GM18909 (cell line): ENCODE data around the gene NUDT2.

ENCODE experiments used
- ATAC-seq: cut with Tn5 transposase; IDR thresholded peaks from one replicate; pipeline ENCODE4 v1.9.1; 2021; ENCODE audit warnings: mild to moderate bottlenecking; ENCODE audit not compliant: unreplicated experiment, poor library complexity

Gene NUDT2

DNA sequence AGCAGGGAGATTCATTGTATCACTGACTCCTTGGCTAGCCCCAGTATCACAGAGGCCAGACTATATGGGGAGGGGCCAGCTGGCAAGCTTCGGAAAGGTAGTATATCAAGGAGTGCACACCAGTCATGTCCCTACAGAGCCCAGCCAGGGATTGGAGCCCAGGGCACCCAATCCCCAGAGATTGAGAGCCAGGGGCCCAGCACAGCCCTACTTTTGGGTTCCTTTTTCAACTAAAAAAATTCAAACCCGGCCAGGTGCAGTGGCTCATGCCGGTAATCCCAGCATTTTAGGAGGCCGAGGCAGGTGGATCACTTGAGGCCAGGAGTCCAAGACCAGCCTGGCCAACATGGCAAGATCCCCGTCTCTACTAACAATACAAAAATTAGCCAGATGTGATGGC, 52.7 kb downstream of the NUDT2 start:
- no peak for ATAC-seq

DNA sequence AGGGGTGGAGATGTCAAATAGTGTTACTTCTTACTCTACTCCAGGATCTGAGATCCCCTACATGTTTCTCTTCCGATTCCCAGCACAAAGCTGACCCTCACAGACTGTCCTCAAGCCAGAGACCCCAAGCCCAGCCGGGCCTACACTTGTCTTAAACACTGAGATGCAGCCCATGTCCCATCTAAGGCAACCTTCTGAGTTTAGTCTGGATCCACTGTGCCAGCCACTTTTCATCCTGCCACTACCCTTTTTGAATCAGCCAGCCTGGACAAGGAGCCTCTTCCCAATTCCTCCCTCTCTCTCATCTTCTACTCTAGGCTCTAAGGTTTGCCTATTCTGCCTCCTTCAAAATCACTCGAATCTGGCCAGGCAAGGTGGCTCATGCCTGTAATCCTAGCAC, 53.5 kb downstream of the NUDT2 start:
- ATAC-seq, result no peak

DNA sequence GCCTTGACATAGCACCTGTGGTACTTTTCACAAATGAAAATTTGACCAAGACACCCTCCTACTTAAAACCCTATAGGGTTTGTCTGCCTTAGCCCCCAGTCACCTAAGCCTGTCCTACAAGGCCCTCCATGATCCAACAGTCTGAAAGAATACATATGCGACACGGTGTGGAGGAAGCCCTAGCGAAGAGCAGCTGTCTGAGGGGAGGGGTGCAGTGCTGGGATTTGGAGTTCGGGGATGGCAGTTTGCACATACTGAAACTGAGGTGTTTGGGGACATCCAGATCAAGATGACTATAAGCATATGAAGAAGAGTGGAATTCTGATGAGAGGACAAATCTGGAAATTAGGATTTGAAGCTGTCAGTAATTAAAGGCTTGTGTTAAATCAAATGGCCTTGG, 54.5 kb downstream of the NUDT2 start:
- no peak for ATAC-seq

DNA sequence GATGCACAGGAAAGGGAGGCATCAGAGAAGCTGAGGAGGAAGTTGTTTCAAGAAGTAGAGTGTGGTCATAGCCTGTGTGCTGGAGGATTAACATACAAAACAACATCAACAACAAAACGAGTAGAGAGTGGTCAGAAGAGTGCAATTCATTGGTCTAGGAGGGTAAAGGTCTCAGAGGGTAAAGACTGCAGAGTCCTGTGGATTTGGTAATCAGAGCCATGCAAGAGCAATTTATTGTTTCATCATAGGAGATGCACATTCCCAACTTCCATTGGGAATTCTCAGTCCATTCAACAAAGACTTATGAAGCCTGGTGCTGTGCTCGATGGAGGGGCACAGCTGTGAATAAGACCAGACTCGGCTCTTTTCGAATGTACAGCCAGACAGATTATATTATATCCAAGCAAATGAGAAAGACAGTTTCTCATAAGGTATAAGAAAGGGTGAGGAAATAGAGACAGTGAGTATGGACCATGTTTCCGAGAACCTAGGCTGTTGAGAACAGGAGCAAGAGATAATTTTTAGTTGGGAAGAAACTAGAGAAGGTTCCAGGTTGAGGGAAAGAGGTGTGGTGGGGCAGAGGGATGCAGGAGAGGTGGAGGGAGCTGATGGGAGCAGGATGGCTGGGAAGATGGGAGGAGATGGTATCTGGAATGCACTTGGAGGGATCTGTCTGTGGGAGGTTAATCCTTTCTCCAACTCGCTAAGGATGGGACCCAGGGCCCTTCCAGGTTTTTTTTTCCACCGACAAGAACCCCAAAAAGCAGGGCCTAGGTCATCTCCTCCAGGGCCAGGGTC, 55.2 kb downstream of the NUDT2 start:
- ATAC-seq, result no peak

DNA sequence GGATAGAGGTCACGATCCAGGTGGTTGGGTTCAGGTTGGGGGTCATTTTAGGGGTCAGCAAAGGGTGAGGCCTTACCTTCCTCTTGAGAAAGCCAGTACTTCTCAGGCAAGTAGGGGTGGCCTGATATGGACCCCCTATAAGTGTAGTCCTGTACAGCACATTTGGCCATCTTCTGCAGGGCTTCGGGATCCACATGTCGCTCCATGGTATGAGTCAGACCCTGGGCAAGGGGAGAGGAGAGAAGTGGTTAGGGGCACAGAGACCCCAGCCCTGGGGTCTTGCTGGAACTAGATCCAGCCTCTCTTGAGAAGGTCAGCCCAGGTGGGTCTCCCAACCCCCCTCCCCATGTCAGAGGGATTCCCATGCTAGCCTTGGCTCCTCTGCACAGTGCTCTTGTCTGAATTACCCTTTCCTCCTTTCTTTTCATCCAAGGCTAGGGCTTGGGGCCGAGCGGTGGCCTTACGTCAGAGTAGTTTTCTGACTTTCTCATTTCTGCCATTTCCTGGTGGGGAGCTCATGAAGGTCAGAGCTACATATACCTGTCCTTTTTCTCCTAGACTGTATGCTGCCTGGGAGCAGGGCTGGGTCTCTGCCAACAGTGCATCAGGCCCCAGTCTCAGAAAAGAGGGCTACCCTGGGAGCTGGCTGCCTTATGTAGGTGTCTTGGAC, 56.3 kb downstream of the NUDT2 start:
- no peak for ATAC-seq

DNA sequence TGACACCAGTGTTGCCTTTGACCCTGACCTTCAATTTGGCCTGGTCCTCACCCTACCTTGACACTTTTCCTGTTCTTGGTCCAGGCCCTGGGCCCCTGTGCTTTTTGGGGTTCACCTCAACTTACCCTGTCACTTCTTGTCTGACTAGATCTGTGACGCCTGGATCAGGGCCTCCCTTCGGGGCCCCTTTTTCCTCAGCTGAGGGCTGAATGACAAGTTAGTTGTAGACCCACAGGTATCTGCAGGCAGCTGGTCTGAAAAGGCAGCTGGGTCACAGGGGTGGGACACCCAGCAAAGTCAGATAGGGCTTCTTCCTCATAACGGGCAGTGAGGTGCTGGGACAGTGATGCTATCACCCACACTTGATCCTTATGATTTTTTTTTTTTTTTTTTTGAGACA, 57.3 kb downstream of the NUDT2 start:
- ATAC-seq, result no peak

DNA sequence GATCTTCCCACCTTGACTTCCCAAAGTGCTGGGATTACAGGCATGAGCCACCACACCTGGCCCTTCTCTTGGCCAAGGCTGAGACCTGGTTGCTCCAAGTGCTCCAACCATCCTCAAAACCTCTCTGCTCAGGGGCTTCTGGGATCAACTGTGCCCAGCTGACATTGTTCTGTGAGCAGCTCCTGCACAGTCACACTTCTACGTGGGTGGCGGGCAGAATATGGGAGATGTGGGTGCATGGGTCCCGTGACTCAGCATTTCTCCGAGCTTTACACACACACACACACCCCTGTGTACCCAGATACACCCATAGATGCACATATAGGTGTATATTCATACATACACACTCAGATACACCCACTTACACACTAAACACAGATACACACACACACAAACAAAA, 57.9 kb downstream of the NUDT2 start:
- no peak for ATAC-seq

DNA sequence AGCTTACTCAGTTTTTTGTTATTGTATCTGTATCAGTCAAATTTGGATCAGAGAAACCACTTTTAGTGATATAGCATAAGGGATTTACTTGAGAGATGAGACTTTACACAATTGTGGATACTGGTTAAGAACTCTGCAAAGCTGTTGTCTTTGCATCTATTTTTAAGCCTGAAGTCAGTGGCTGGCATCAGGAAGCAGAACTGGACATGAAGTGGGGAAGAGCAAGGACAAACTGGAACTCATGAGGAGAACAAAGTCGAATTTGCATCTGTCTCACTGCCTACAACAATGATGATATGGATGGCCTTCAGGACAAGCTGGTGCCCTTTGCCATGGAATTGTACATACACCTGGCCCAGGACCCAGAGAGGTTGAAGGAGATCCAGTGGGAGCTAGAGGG, 63.1 kb downstream of the NUDT2 start:
- ATAC-seq, result no peak
